HepG2 (cell line): Measurements from ENCODE around the gene LURAP1L. TPM values are rescaled to one million over a fixed set of nuclear protein-coding genes. Genes with fewer than 3 reads are reported as not detected.

Experiments
- AGO2 ChIP-seq: fragments of 200-400 bp; formaldehyde crosslinking; optimal IDR thresholded peaks from 2 replicates; pipeline ENCODE3; 2017; ENCODE audit warnings: mild to moderate bottlenecking, low read depth, low read length, moderate library complexity
- GATAD2A ChIP-seq: IDR thresholded peaks from 2 replicates; pipeline ENCODE4 v1.6.1; 2016
- GTF2F1 ChIP-seq: fragments of 150-350 bp; IDR thresholded peaks from 2 replicates; pipeline ENCODE4 v1.6.1; 2014; ENCODE audit warnings: low read length
- KDM4B ChIP-seq: sonication (generic); formaldehyde crosslinking; IDR thresholded peaks from 2 replicates; pipeline ENCODE4 v1.4.0; 2020; ENCODE audit warnings: missing genetic modification reagents
- NR0B2 ChIP-seq: sonication (generic); formaldehyde crosslinking; IDR thresholded peaks from 2 replicates; pipeline ENCODE4 v1.4.0; 2020; ENCODE audit warnings: mild to moderate bottlenecking, missing genetic modification reagents
- SOX6 ChIP-seq, 2 experiments: fragments of 450-650 bp in 1 of 2; sonication (generic) in 1 of 2; formaldehyde crosslinking in 1 of 2; IDR thresholded peaks; 2 replicates each; pipeline versions ENCODE4 v1.4.0 to v1.6.1; 2017 to 2020; ENCODE audit warnings: antibody characterized with exemption in 1 of 2, mild to moderate bottlenecking in 1 of 2, missing genetic modification reagents in 1 of 2
- ZKSCAN1 ChIP-seq: fragments of 150-350 bp; IDR thresholded peaks from 2 replicates; pipeline ENCODE4 v1.6.1; 2014; ENCODE audit warnings: low read length
- ZNF280D ChIP-seq: sonication (generic); formaldehyde crosslinking; IDR thresholded peaks from 2 replicates; pipeline ENCODE4 v1.5.1; 2020; ENCODE audit warnings: mild to moderate bottlenecking, missing genetic modification reagents
- ZNF777 ChIP-seq: sonication (generic); formaldehyde crosslinking; IDR thresholded peaks from 2 replicates; pipeline ENCODE4 v1.4.0; 2020; ENCODE audit warnings: missing genetic modification reagents
- polyA plus RNA-seq, 8 experiments: library from polyadenylated mRNA; depleted of rRNA in 3 of 8; stranded (reverse) in 7 of 8; unstranded in 1 of 8; fragments of >200 nt; fragmentation: Illumina TruSeq in 4 of 8; extraction: Trizol in 4 of 8; gene quantifications; 2 replicates each; pipeline versions ENCODE4 v1.2.1 to v1.2.3, GENCODE V29; 2011 to 2016; ENCODE audit warnings: low read depth in 4 of 8, missing spikeins in 1 of 8, mixed read lengths in 1 of 8; ENCODE audit not compliant: insufficient read depth in 1 of 8
- total RNA-seq, 5 experiments: library from RNA; depleted of rRNA; stranded (reverse); fragments of >200 nt; fragmentation: Illumina TruSeq; extraction: Trizol; gene quantifications; 2 replicates each; pipeline ENCODE4 v1.2.3, GENCODE V29; 2016; ENCODE audit warnings: low read depth in 1 of 5
- TF ChIP-seq, protein P1 (sequence below): sonication (generic); formaldehyde crosslinking; IDR thresholded peaks from 2 replicates; pipeline ENCODE4 v1.8.1; 2023; ENCODE audit warnings: mild to moderate bottlenecking, missing genetic modification reagents

The LURAP1L gene
- total and polyA plus RNA-seq, 2 of the 13 experiments (the other 11 are each of a cell fraction or from before 2014, with no cell fraction given), result 6.7 to 16.6 TPM

DNA sequence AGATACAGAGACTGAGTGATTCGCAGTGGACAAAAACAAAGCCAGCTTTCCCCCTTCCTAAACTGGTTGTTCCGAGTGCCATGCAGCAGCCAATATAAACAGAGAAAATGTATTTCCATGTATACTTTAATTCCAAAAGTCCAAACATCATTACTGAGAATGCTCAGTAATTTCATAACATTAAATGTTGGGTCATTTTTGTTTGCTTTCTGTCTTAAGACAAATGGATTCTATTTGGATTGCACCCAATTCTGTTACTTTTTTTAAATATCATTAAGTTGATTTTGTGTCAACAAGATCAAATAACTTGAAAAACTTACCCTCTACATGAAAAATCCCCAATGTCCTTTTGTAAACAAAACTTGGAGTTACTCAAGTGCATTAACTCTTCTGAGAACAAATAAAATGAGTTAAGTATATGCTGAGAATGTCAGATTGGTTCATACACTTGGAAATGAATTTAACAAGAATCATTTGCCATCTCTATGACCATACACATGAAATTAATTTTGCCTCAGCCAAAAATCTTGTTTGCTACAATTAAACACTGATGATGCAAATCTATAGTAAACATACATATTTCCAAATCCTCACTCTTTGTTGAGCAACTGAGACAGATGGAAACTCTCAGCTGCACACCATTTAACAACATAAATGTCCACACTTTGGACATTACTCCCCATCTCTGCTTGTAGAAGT, 19.4 kb downstream of the LURAP1L start (continued):
- TF ChIP-seq, protein P1, sequence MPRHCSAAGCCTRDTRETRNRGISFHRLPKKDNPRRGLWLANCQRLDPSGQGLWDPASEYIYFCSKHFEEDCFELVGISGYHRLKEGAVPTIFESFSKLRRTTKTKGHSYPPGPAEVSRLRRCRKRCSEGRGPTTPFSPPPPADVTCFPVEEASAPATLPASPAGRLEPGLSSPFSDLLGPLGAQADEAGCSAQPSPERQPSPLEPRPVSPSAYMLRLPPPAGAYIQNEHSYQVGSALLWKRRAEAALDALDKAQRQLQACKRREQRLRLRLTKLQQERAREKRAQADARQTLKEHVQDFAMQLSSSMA, result no peak
- TF ChIP-seq ZNF280D (CRISPR knock-in tag) (no peak), NR0B2 (CRISPR knock-in tag) (no peak), GATAD2A (CRISPR knock-in tag) (peak; percentile 47), SOX6 (IDR thresholded peaks at IDR 0.05) (no peak), SOX6 (CRISPR knock-in tag; IDR thresholded peaks at IDR 0.05) (peak; percentile 41; the same call in 1 of the 2 replicates), KDM4B (CRISPR knock-in tag) (no peak), ZKSCAN1 (no peak), AGO2 (no peak), ZNF777 (CRISPR knock-in tag) (no peak), GTF2F1 (no peak)
- TF ChIP-seq, all 625 proteins: peak for 19
